H1 (cell line): ENCODE results near the gene VPS13D. TPM values are rescaled to one million over a fixed set of nuclear protein-coding genes. Genes with fewer than 3 reads are reported as not detected.

Experiments
- CTCF ChIA-PET: fragments of 300-600 bp; sonication (Branson Sonifier 250); formaldehyde crosslinking; loops from one replicate; lab custom pipeline; 2021; ENCODE audit not compliant: partially characterized antibody; lab: Charles Lee
- POLR2A ChIA-PET: fragments of 300-600 bp; sonication (Branson Sonifier 250); formaldehyde crosslinking; loops from one replicate; lab custom pipeline; 2021; ENCODE audit warnings: inconsistent platforms; ENCODE audit not compliant: partially characterized antibody; lab: Charles Lee
- DNase-seq, 2 experiments: peaks; one replicate each; pipeline versions ENCODE4 v3.0.0 to v3.0.0-alpha.2; 2010 to 2022; ENCODE audit warnings: low spot score in 2 of 2, low read depth in 1 of 2, mixed read lengths in 1 of 2
- FAIRE-seq: peaks from 2 replicates; lab custom pipeline; 2011; peaks lifted over from hg19 to GRCh38; lab: Jason Lieb, UNC
- H2AFZ ChIP-seq: 2 replicates; pipeline ENCODE4 v1.8.1; 2012; ENCODE audit warnings: low read length, inconsistent platforms
- H2AK5ac ChIP-seq: 2 replicates; pipeline ENCODE4 v1.6.1; 2013; ENCODE audit warnings: low read depth, low read length
- H2BK120ac ChIP-seq: replicated peaks from 2 replicates; pipeline ENCODE3; 2013; ENCODE audit warnings: low read depth, low read length, inconsistent platforms
- H2BK12ac ChIP-seq: 2 replicates; pipeline ENCODE4 v1.6.1; 2013; ENCODE audit warnings: low read depth, low read length
- H2BK15ac ChIP-seq: 2 replicates; pipeline ENCODE4 v1.6.1; 2013; ENCODE audit warnings: low read length
- H2BK20ac ChIP-seq: 2 replicates; pipeline ENCODE4 v1.6.1; 2013; ENCODE audit warnings: low read length
- H2BK5ac ChIP-seq: 2 replicates; pipeline ENCODE4 v1.6.1; 2013; ENCODE audit warnings: low read depth, low read length
- H3K14ac ChIP-seq: 2 replicates; pipeline ENCODE4 v1.6.1; 2013; ENCODE audit warnings: inconsistent platforms; ENCODE audit not compliant: insufficient read length
- H3K18ac ChIP-seq: 2 replicates; pipeline ENCODE4 v1.6.1; 2013; ENCODE audit warnings: low read length; ENCODE audit errors: extremely low read depth
- H3K23ac ChIP-seq: 2 replicates; pipeline ENCODE4 v1.6.1; 2013; ENCODE audit warnings: inconsistent platforms; ENCODE audit not compliant: insufficient read length
- H3K23me2 ChIP-seq: 2 replicates; pipeline ENCODE4 v1.6.1; 2013; ENCODE audit warnings: low read depth, low read length
- H3K27ac ChIP-seq: 2 replicates; pipeline ENCODE4 v1.6.1; 2011; ENCODE audit warnings: low read depth, low read length, inconsistent platforms
- H3K27me3 ChIP-seq, 4 experiments: replicated peaks in 1 of 4; 1 replicate in 1 of 4; 2 replicates in 3 of 4; pipeline versions ENCODE4 v1.6.1 to v1.8.1; 2011 to 2013; ENCODE audit warnings: low read length in 3 of 4, mild to moderate bottlenecking in 3 of 4, inconsistent platforms in 2 of 4, mixed read lengths in 2 of 4, moderate library complexity in 1 of 4; ENCODE audit not compliant: control insufficient read depth in 3 of 4, insufficient read depth in 3 of 4; ENCODE audit errors: extremely low read depth in 1 of 4
- H3K36me3 ChIP-seq, 4 experiments: 2 replicates each; pipeline versions ENCODE4 v1.6.1 to v1.8.1; 2011 to 2013; ENCODE audit warnings: mild to moderate bottlenecking in 4 of 4, low read length in 3 of 4, moderate library complexity in 2 of 4, control low read depth in 1 of 4, inconsistent platforms in 1 of 4; ENCODE audit not compliant: insufficient read depth in 4 of 4, control insufficient read depth in 2 of 4
- H3K4ac ChIP-seq: replicated peaks from 2 replicates; pipeline ENCODE3; 2013; ENCODE audit warnings: low read length, low read depth, mixed read lengths, inconsistent platforms; ENCODE audit not compliant: insufficient read length
- H3K4me1 ChIP-seq, 4 experiments: replicated peaks in 1 of 4; 1 replicate in 1 of 4; 2 replicates in 3 of 4; pipeline versions ENCODE4 v1.6.1 to v1.8.1; 2011 to 2013; ENCODE audit warnings: low read length in 3 of 4, inconsistent platforms in 2 of 4, mixed read lengths in 1 of 4; ENCODE audit not compliant: insufficient read depth in 4 of 4, control insufficient read depth in 3 of 4
- H3K4me2 ChIP-seq, 2 experiments: 2 replicates each; pipeline versions ENCODE4 v1.6.1 to v1.8.1; 2011 to 2013; ENCODE audit warnings: low read depth in 2 of 2, low read length in 2 of 2, control low read depth in 1 of 2, inconsistent platforms in 1 of 2, mild to moderate bottlenecking in 1 of 2; ENCODE audit not compliant: insufficient read depth in 1 of 2
- H3K4me3 ChIP-seq, 4 experiments: fragments of 200-600, 300-600 bp in 1 of 4; sonication (generic), shearing (Covaris generic), sonication (Bioruptor Twin) in 1 of 4; 2 replicates each; pipeline versions ENCODE4 v1.5.1 to v1.8.1; 2011 to 2016; ENCODE audit warnings: low read length in 4 of 4, low read depth in 3 of 4, control low read depth in 2 of 4, inconsistent platforms in 2 of 4, mild to moderate bottlenecking in 2 of 4, mixed read lengths in 1 of 4, moderate library complexity in 1 of 4; ENCODE audit not compliant: insufficient read depth in 2 of 4; ENCODE audit errors: extremely low read depth in 1 of 4
- H3K56ac ChIP-seq: replicated peaks from 2 replicates; pipeline ENCODE3; 2013; ENCODE audit warnings: low read depth, mild to moderate bottlenecking, mixed read lengths, low read length, inconsistent platforms; ENCODE audit not compliant: insufficient read length
- H3K79me1 ChIP-seq: 2 replicates; pipeline ENCODE4 v1.6.1; 2013; ENCODE audit warnings: low read depth, low read length, control low read depth
- H3K79me2 ChIP-seq, 2 experiments: 2 replicates each; pipeline versions ENCODE4 v1.6.1 to v1.8.1; 2012 to 2013; ENCODE audit warnings: low read length in 2 of 2, mild to moderate bottlenecking in 2 of 2, inconsistent platforms in 1 of 2; ENCODE audit not compliant: insufficient read depth in 2 of 2, control insufficient read depth in 1 of 2
- H3K9ac ChIP-seq, 4 experiments: replicated peaks in 1 of 4; 1 replicate in 1 of 4; 2 replicates in 3 of 4; pipeline versions ENCODE4 v1.6.1 to v1.8.1; 2011 to 2013; ENCODE audit warnings: low read depth in 3 of 4, low read length in 3 of 4, control low read depth in 2 of 4, mild to moderate bottlenecking in 2 of 4, moderate library complexity in 2 of 4, inconsistent platforms in 1 of 4; ENCODE audit errors: extremely low read depth in 1 of 4
- H3K9me3 ChIP-seq, 2 experiments: 2 replicates each; pipeline versions ENCODE4 v1.6.1 to v1.8.1; 2012 to 2013; ENCODE audit warnings: mild to moderate bottlenecking in 2 of 2, moderate library complexity in 2 of 2, control low read depth in 1 of 2, inconsistent platforms in 1 of 2, low read depth in 1 of 2, low read length in 1 of 2, mixed read lengths in 1 of 2; ENCODE audit not compliant: insufficient read depth in 2 of 2
- H4K20me1 ChIP-seq, 2 experiments: replicated peaks in 1 of 2; 2 replicates each; pipeline versions ENCODE3 to v1.8.1; 2011 to 2013; ENCODE audit warnings: inconsistent platforms in 2 of 2, low read length in 2 of 2, mild to moderate bottlenecking in 1 of 2; ENCODE audit not compliant: insufficient read depth in 2 of 2, control insufficient read depth in 1 of 2
- H4K5ac ChIP-seq: 2 replicates; pipeline ENCODE4 v1.6.1; 2013; ENCODE audit warnings: low read length, low read depth, mixed read lengths, inconsistent platforms; ENCODE audit not compliant: insufficient read length
- H4K8ac ChIP-seq: 2 replicates; pipeline ENCODE4 v1.8.0; 2013; ENCODE audit warnings: mild to moderate bottlenecking, moderate library complexity, low read length, inconsistent platforms; ENCODE audit not compliant: insufficient read depth; ENCODE audit errors: extremely low read depth
- H4K91ac ChIP-seq: replicated peaks from 2 replicates; pipeline ENCODE3; 2013; ENCODE audit warnings: low read length, mixed read lengths, inconsistent platforms; ENCODE audit not compliant: insufficient read length
- EZH2 ChIP-seq: fragments of 200-600 bp; sonication (generic); IDR thresholded peaks from 2 replicates; pipeline ENCODE4 v1.7.1; 2012; ENCODE audit warnings: low read depth, mild to moderate bottlenecking, moderate library complexity, low read length, inconsistent platforms; ENCODE audit not compliant: severe bottlenecking
- FOSL1 ChIP-seq: IDR thresholded peaks from 2 replicates; pipeline ENCODE4 v1.6.1; 2011; ENCODE audit warnings: mild to moderate bottlenecking, low read depth, low read length, moderate library complexity; ENCODE audit not compliant: insufficient read depth
- TAF1 ChIP-seq: IDR thresholded peaks from 2 replicates; pipeline ENCODE4 v1.6.1; 2011; ENCODE audit warnings: mild to moderate bottlenecking, low read depth, low read length
- YY1 ChIP-seq: IDR thresholded peaks from 2 replicates; pipeline ENCODE4 v1.6.1; 2011; ENCODE audit warnings: low read depth, mild to moderate bottlenecking, low read length
- WGBS, 2 experiments: shearing (Covaris generic) in 1 of 2; methylation state at CpG; one replicate each; pipeline versions ENCODE4 v1.1.6 to v1.1.7; 2013 to 2015; ENCODE audit warnings: low lambda C conversion rate in 2 of 2, mixed read lengths in 2 of 2, inconsistent platforms in 1 of 2, low coverage in 1 of 2, missing lambda C conversion rate in 1 of 2; ENCODE audit not compliant: insufficient replicate concordance in 2 of 2, insufficient coverage in 1 of 2, insufficient read length in 1 of 2; ENCODE audit errors: extremely low coverage in 1 of 2, missing lambda C conversion rate in 1 of 2; 5-methylcytosine and 5-hydroxymethylcytosine counted together
- polyA plus RNA-seq, 7 experiments: library from polyadenylated mRNA; depleted of rRNA in 3 of 7; stranded (reverse) in 5 of 7; unstranded in 2 of 7; fragments of >200 nt in 5 of 7; fragments of 200-250 nt in 2 of 7; gene quantifications; 1 replicate in 5 of 7; 2 replicates in 1 of 7; 4 replicates in 1 of 7; pipeline versions ENCODE4 v1.2.1 to v1.2.3, GENCODE V29; 2011 to 2013; ENCODE audit warnings: missing spikeins in 2 of 7, mixed read lengths in 2 of 7
- total RNA-seq: library from RNA; stranded (reverse); fragmentation: NEBNext Ultra II Directional; extraction: Animal tissue kit (Norgen Biotek cat#: 25700); gene quantifications from 2 replicates; pipeline ENCODE4 v1.2.1, GENCODE V29; 2021

Gene VPS13D
- total and polyA plus RNA-seq, 2 of the 8 experiments (the other 6 are each of a cell fraction or from before 2014, with no cell fraction given): 10.9 to 31.2 TPM

- H4K5ac ChIP-seq: no peak overlapping the region
- H3K14ac ChIP-seq: no peak overlapping the region
- peaks cover 0 to 2% (median under 1%) of the 10 kb centered on the region in 4 experiments; a peak in 2 of 7 replicates for H3K4me1 ChIP-seq
- no peak overlapping the region for H3K23ac ChIP-seq
- H2BK5ac ChIP-seq: no peak overlapping the region
- H4K20me1 ChIP-seq: no peaks in the 10 kb centered on the region
- H3K79me1 ChIP-seq: no peaks in the 10 kb centered on the region
- POLR2A ChIA-PET: no interaction called here
- no peak overlapping the region for H3K27ac ChIP-seq
- H3K23me2 ChIP-seq: no peaks in the 10 kb centered on the region
- H4K91ac ChIP-seq: no peak overlapping the region
- H2BK20ac ChIP-seq: no peak overlapping the region
- H3K9me3 ChIP-seq: no peaks in the 10 kb centered on the region
- no peak overlapping the region for H2BK15ac ChIP-seq
- DNase-seq (no peak), FAIRE-seq (no peak)
- no peak overlapping the region for H3K4me3 ChIP-seq
- CTCF ChIA-PET: interaction anchor here (0.6 kb wide), 1 partner anchor 332 kb away, joined by 4 read pairs; no protein-coding TSS in a partner anchor
- no peak overlapping the region for H2AFZ ChIP-seq
- H3K36me3 ChIP-seq: peaks cover 0 to 27% (median 12%) of the 10 kb centered on the region in 4 experiments; a peak in 6 of 8 replicates
- no peak overlapping the region for H3K56ac ChIP-seq
- H2BK12ac ChIP-seq: no peak overlapping the region
- H3K18ac ChIP-seq: no peak overlapping the region
- no peak overlapping the region for H4K8ac ChIP-seq
- no peak overlapping the region for H3K4me2 ChIP-seq
- no peak overlapping the region for H3K4ac ChIP-seq
- WGBS, 2 experiments: 87% methylated on average over 7 of the region's 7 CpGs; no CpG with 5 or more reads in 1 of the 2 experiments
- no peaks in the 10 kb centered on the region for H3K79me2 ChIP-seq
- H2AK5ac ChIP-seq: no peak overlapping the region
- no peak overlapping the region for H3K9ac ChIP-seq
- H2BK120ac ChIP-seq: no peak overlapping the region
- H3K27me3 ChIP-seq: no peaks in the 10 kb centered on the region
- TF ChIP-seq EZH2: no peak
- TF ChIP-seq TAF1: no peak
- TF ChIP-seq FOSL1: no peak
- no peak for TF ChIP-seq YY1
These were observed 115.8 kb downstream of the VPS13D start for GRCh38 chr1:12345350-12346217.
